Esophagus muscularis mucosa (tissue), 4 donors: ENCODE results near the gene NEO1. TPM values are rescaled to one million over a fixed set of nuclear protein-coding genes. Genes with fewer than 3 reads are reported as not detected.

Experiments used
- DNase-seq: peaks from one replicate; pipeline ENCODE4 v3.0.0-alpha.2; 2017; ENCODE audit errors: extremely low spot score
- H3K27ac ChIP-seq, 4 donors: fragments of 200-600 bp; sonication (generic); replicated peaks in 1 of 4; 1 replicate in 3 of 4; 2 replicates in 1 of 4; pipeline ENCODE4 v1.5.1; 2016 to 2019; ENCODE audit warnings: mild to moderate bottlenecking in 1 of 4
- H3K27me3 ChIP-seq, 4 donors: fragments of 200-600 bp; sonication (generic); one replicate each; pipeline versions ENCODE4 v1.5.1 to v1.6.0; 2016 to 2019
- H3K36me3 ChIP-seq, 4 donors: fragments of 200-600 bp; sonication (generic); one replicate each; pipeline ENCODE4 v1.5.1; 2016 to 2019
- H3K4me1 ChIP-seq, 4 donors: fragments of 200-600 bp; sonication (generic); one replicate each; pipeline ENCODE4 v1.5.1; 2016 to 2019
- H3K4me3 ChIP-seq, 4 donors: fragments of 200-600 bp; sonication (generic); 1 replicate in 2 of 4; 2 replicates in 2 of 4; pipeline ENCODE4 v1.5.1; 2016 to 2019; ENCODE audit warnings: mild to moderate bottlenecking in 4 of 4, moderate library complexity in 1 of 4
- H3K9me3 ChIP-seq, 4 donors: fragments of 200-600 bp; sonication (generic); 1 replicate in 3 of 4; 2 replicates in 1 of 4; pipeline ENCODE4 v1.5.1; 2016 to 2019
- CTCF ChIP-seq, 3 experiments: fragments of 200-600 bp in 2 of 3; fragments of 450-650 bp in 1 of 3; sonication (generic) in 2 of 3; IDR thresholded peaks; one replicate each; pipeline ENCODE4 v1.5.1; 2017 to 2019; ENCODE audit warnings: antibody characterized with exemption in 3 of 3, mild to moderate bottlenecking in 2 of 3, moderate library complexity in 1 of 3
- EP300 ChIP-seq: sonication (generic); formaldehyde crosslinking; IDR thresholded peaks from one replicate; pipeline ENCODE4 v1.6.1; 2017; ENCODE audit warnings: antibody characterized with exemption
- POLR2A ChIP-seq: fragments of 450-650 bp; IDR thresholded peaks from one replicate; pipeline ENCODE4 v1.6.1; 2017; ENCODE audit warnings: antibody characterized with exemption, moderate library complexity, mild to moderate bottlenecking, low read depth
- POLR2AphosphoS5 ChIP-seq, 2 donors: sonication (generic); formaldehyde crosslinking; IDR thresholded peaks; one replicate each; pipeline ENCODE4 v1.6.1; 2017; ENCODE audit warnings: antibody characterized with exemption in 2 of 2
- WGBS: methylation state at CpG from one replicate; pipeline ENCODE4 v1.1.5; 2018; 5-methylcytosine and 5-hydroxymethylcytosine counted together
- intact Hi-C: fragments of 100-400 bp; cut with DNase I; formaldehyde crosslinking; loops from one replicate; pipeline ENCODE4 v1.15.1; 2023
- total RNA-seq, 4 donors: library from RNA; depleted of rRNA; stranded (reverse); fragments of >200 nt; gene quantifications; one replicate each; pipeline versions ENCODE4 v1.1.0 to v1.2.1, GENCODE V29; 2016

NEO1 gene
- total RNA-seq, 4 donors from 2014 or later: 38.2 to 61.2 (median 53.5) TPM

GRCh38 chr15:73335471-73335870 is 283.2 kb downstream of the NEO1 start:
- H3K27ac ChIP-seq: no peak overlapping the region
- peaks cover 0 to 4% (median 0%) of the 10 kb centered on the region in 4 donors for H3K27me3 ChIP-seq
- intact Hi-C loops: no loop called here
- no peaks in the 10 kb centered on the region for H3K9me3 ChIP-seq
- H3K4me1 ChIP-seq: no peaks in the 10 kb centered on the region
- no peaks in the 10 kb centered on the region for H3K36me3 ChIP-seq
- no peak for DNase-seq
- no peak overlapping the region for H3K4me3 ChIP-seq
- TF ChIP-seq POLR2AphosphoS5 (IDR thresholded peaks at IDR 0.05): no peak
- no peak for TF ChIP-seq CTCF (IDR thresholded peaks at IDR 0.05)
- TF ChIP-seq POLR2A: no peak
- no peak for TF ChIP-seq EP300
- 76% methylated on average over 5 of the region's 5 CpGs for WGBS

GRCh38 chr15:73336756-73337155 is 284.5 kb downstream of the NEO1 start:
- intact Hi-C loops: no loop called here
- TF ChIP-seq EP300 (no peak), POLR2AphosphoS5 (IDR thresholded peaks at IDR 0.05) (no peak), CTCF (IDR thresholded peaks at IDR 0.05) (no peak), POLR2A (no peak)

GRCh38 chr15:73337187-73337586 is 284.9 kb downstream of the NEO1 start:
- intact Hi-C loops: no loop called here
- Histone ChIP-seq H3K27me3 (peaks cover 0 to 4% (median 0%) of the 10 kb centered on the region in 4 donors), H3K4me1 (peaks cover 0 to 3% (median 0%) of the 10 kb centered on the region in 4 donors), H3K27ac (no peak overlapping the region), H3K4me3 (no peak overlapping the region), H3K9me3 (no peaks in the 10 kb centered on the region), H3K36me3 (no peaks in the 10 kb centered on the region)
- no peak for TF ChIP-seq POLR2AphosphoS5 (IDR thresholded peaks at IDR 0.05)
- TF ChIP-seq POLR2A: no peak
- no peak for TF ChIP-seq EP300
- no peak for TF ChIP-seq CTCF (IDR thresholded peaks at IDR 0.05)
- WGBS: 90% methylated on average over 8 of the region's 8 CpGs
- DNase-seq: no peak

More at GRCh38 chr15:73336756-73337155, 284.5 kb downstream of the NEO1 start:
- no peak overlapping the region for H3K27ac ChIP-seq
- no peak overlapping the region for H3K4me3 ChIP-seq
- peaks cover 0 to under 1% (median 0%) of the 10 kb centered on the region in 4 donors for H3K4me1 ChIP-seq
- no peaks in the 10 kb centered on the region for H3K9me3 ChIP-seq
- no peak for DNase-seq
- H3K36me3 ChIP-seq: no peaks in the 10 kb centered on the region
- WGBS: 83% methylated on average over 7 of the region's 7 CpGs
- peaks cover 0 to 4% (median 0%) of the 10 kb centered on the region in 4 donors for H3K27me3 ChIP-seq

- DNase-seq: no peak
- peaks cover 0 to 5% (median 2%) of the 10 kb centered on the region in 4 donors for H3K9me3 ChIP-seq
- peaks cover 0 to 3% (median 0%) of the 10 kb centered on the region in 4 donors for H3K4me1 ChIP-seq
- 78% methylated on average over 6 of the region's 6 CpGs for WGBS
- intact Hi-C loops: no loop called here
- H3K36me3 ChIP-seq: no peaks in the 10 kb centered on the region
- H3K27ac ChIP-seq: no peak overlapping the region
- H3K27me3 ChIP-seq: peaks cover 0 to 4% (median 0%) of the 10 kb centered on the region in 4 donors
- TF ChIP-seq EP300 (no peak), CTCF (IDR thresholded peaks at IDR 0.05) (no peak), POLR2A (no peak), POLR2AphosphoS5 (IDR thresholded peaks at IDR 0.05) (no peak)
- no peak overlapping the region for H3K4me3 ChIP-seq
These were observed 285.8 kb downstream of the NEO1 start for GRCh38 chr15:73338058-73338457.
